H1 (cell line): Measurements from ENCODE around the gene SPACDR. TPM values are rescaled to one million over a fixed set of nuclear protein-coding genes. Genes with fewer than 3 reads are reported as not detected.

ENCODE experiments used
- CTCF ChIA-PET: fragments of 300-600 bp; sonication (Branson Sonifier 250); formaldehyde crosslinking; loops from one replicate; lab custom pipeline; 2021; ENCODE audit not compliant: partially characterized antibody; lab: Charles Lee
- POLR2A ChIA-PET: fragments of 300-600 bp; sonication (Branson Sonifier 250); formaldehyde crosslinking; loops from one replicate; lab custom pipeline; 2021; ENCODE audit warnings: inconsistent platforms; ENCODE audit not compliant: partially characterized antibody; lab: Charles Lee
- DNase-seq, 2 experiments: peaks; one replicate each; pipeline versions ENCODE4 v3.0.0 to v3.0.0-alpha.2; 2010 to 2022; ENCODE audit warnings: low spot score in 2 of 2, low read depth in 1 of 2, mixed read lengths in 1 of 2
- FAIRE-seq: peaks from 2 replicates; lab custom pipeline; 2011; peaks lifted over from hg19 to GRCh38; lab: Jason Lieb, UNC
- H2AFZ ChIP-seq: 2 replicates; pipeline ENCODE4 v1.8.1; 2012; ENCODE audit warnings: low read length, inconsistent platforms
- H2AK5ac ChIP-seq: 2 replicates; pipeline ENCODE4 v1.6.1; 2013; ENCODE audit warnings: low read depth, low read length
- H2BK120ac ChIP-seq: replicated peaks from 2 replicates; pipeline ENCODE3; 2013; ENCODE audit warnings: low read depth, low read length, inconsistent platforms
- H2BK12ac ChIP-seq: 2 replicates; pipeline ENCODE4 v1.6.1; 2013; ENCODE audit warnings: low read depth, low read length
- H2BK15ac ChIP-seq: 2 replicates; pipeline ENCODE4 v1.6.1; 2013; ENCODE audit warnings: low read length
- H2BK20ac ChIP-seq: 2 replicates; pipeline ENCODE4 v1.6.1; 2013; ENCODE audit warnings: low read length
- H2BK5ac ChIP-seq: 2 replicates; pipeline ENCODE4 v1.6.1; 2013; ENCODE audit warnings: low read depth, low read length
- H3K14ac ChIP-seq: 2 replicates; pipeline ENCODE4 v1.6.1; 2013; ENCODE audit warnings: inconsistent platforms; ENCODE audit not compliant: insufficient read length
- H3K18ac ChIP-seq: 2 replicates; pipeline ENCODE4 v1.6.1; 2013; ENCODE audit warnings: low read length; ENCODE audit errors: extremely low read depth
- H3K23ac ChIP-seq: 2 replicates; pipeline ENCODE4 v1.6.1; 2013; ENCODE audit warnings: inconsistent platforms; ENCODE audit not compliant: insufficient read length
- H3K23me2 ChIP-seq: 2 replicates; pipeline ENCODE4 v1.6.1; 2013; ENCODE audit warnings: low read depth, low read length
- H3K27ac ChIP-seq: 2 replicates; pipeline ENCODE4 v1.6.1; 2011; ENCODE audit warnings: low read depth, low read length, inconsistent platforms
- H3K27me3 ChIP-seq, 4 experiments: replicated peaks in 1 of 4; 1 replicate in 1 of 4; 2 replicates in 3 of 4; pipeline versions ENCODE4 v1.6.1 to v1.8.1; 2011 to 2013; ENCODE audit warnings: low read length in 3 of 4, mild to moderate bottlenecking in 3 of 4, inconsistent platforms in 2 of 4, mixed read lengths in 2 of 4, moderate library complexity in 1 of 4; ENCODE audit not compliant: control insufficient read depth in 3 of 4, insufficient read depth in 3 of 4; ENCODE audit errors: extremely low read depth in 1 of 4
- H3K36me3 ChIP-seq, 4 experiments: 2 replicates each; pipeline versions ENCODE4 v1.6.1 to v1.8.1; 2011 to 2013; ENCODE audit warnings: mild to moderate bottlenecking in 4 of 4, low read length in 3 of 4, moderate library complexity in 2 of 4, control low read depth in 1 of 4, inconsistent platforms in 1 of 4; ENCODE audit not compliant: insufficient read depth in 4 of 4, control insufficient read depth in 2 of 4
- H3K4ac ChIP-seq: replicated peaks from 2 replicates; pipeline ENCODE3; 2013; ENCODE audit warnings: low read length, low read depth, mixed read lengths, inconsistent platforms; ENCODE audit not compliant: insufficient read length
- H3K4me1 ChIP-seq, 4 experiments: replicated peaks in 1 of 4; 1 replicate in 1 of 4; 2 replicates in 3 of 4; pipeline versions ENCODE4 v1.6.1 to v1.8.1; 2011 to 2013; ENCODE audit warnings: low read length in 3 of 4, inconsistent platforms in 2 of 4, mixed read lengths in 1 of 4; ENCODE audit not compliant: insufficient read depth in 4 of 4, control insufficient read depth in 3 of 4
- H3K4me2 ChIP-seq, 2 experiments: 2 replicates each; pipeline versions ENCODE4 v1.6.1 to v1.8.1; 2011 to 2013; ENCODE audit warnings: low read depth in 2 of 2, low read length in 2 of 2, control low read depth in 1 of 2, inconsistent platforms in 1 of 2, mild to moderate bottlenecking in 1 of 2; ENCODE audit not compliant: insufficient read depth in 1 of 2
- H3K4me3 ChIP-seq, 4 experiments: fragments of 200-600, 300-600 bp in 1 of 4; sonication (generic), shearing (Covaris generic), sonication (Bioruptor Twin) in 1 of 4; 2 replicates each; pipeline versions ENCODE4 v1.5.1 to v1.8.1; 2011 to 2016; ENCODE audit warnings: low read length in 4 of 4, low read depth in 3 of 4, control low read depth in 2 of 4, inconsistent platforms in 2 of 4, mild to moderate bottlenecking in 2 of 4, mixed read lengths in 1 of 4, moderate library complexity in 1 of 4; ENCODE audit not compliant: insufficient read depth in 2 of 4; ENCODE audit errors: extremely low read depth in 1 of 4
- H3K56ac ChIP-seq: replicated peaks from 2 replicates; pipeline ENCODE3; 2013; ENCODE audit warnings: low read depth, mild to moderate bottlenecking, mixed read lengths, low read length, inconsistent platforms; ENCODE audit not compliant: insufficient read length
- H3K79me1 ChIP-seq: 2 replicates; pipeline ENCODE4 v1.6.1; 2013; ENCODE audit warnings: low read depth, low read length, control low read depth
- H3K79me2 ChIP-seq, 2 experiments: 2 replicates each; pipeline versions ENCODE4 v1.6.1 to v1.8.1; 2012 to 2013; ENCODE audit warnings: low read length in 2 of 2, mild to moderate bottlenecking in 2 of 2, inconsistent platforms in 1 of 2; ENCODE audit not compliant: insufficient read depth in 2 of 2, control insufficient read depth in 1 of 2
- H3K9ac ChIP-seq, 4 experiments: replicated peaks in 1 of 4; 1 replicate in 1 of 4; 2 replicates in 3 of 4; pipeline versions ENCODE4 v1.6.1 to v1.8.1; 2011 to 2013; ENCODE audit warnings: low read depth in 3 of 4, low read length in 3 of 4, control low read depth in 2 of 4, mild to moderate bottlenecking in 2 of 4, moderate library complexity in 2 of 4, inconsistent platforms in 1 of 4; ENCODE audit errors: extremely low read depth in 1 of 4
- H3K9me3 ChIP-seq, 2 experiments: 2 replicates each; pipeline versions ENCODE4 v1.6.1 to v1.8.1; 2012 to 2013; ENCODE audit warnings: mild to moderate bottlenecking in 2 of 2, moderate library complexity in 2 of 2, control low read depth in 1 of 2, inconsistent platforms in 1 of 2, low read depth in 1 of 2, low read length in 1 of 2, mixed read lengths in 1 of 2; ENCODE audit not compliant: insufficient read depth in 2 of 2
- H4K20me1 ChIP-seq, 2 experiments: replicated peaks in 1 of 2; 2 replicates each; pipeline versions ENCODE3 to v1.8.1; 2011 to 2013; ENCODE audit warnings: inconsistent platforms in 2 of 2, low read length in 2 of 2, mild to moderate bottlenecking in 1 of 2; ENCODE audit not compliant: insufficient read depth in 2 of 2, control insufficient read depth in 1 of 2
- H4K5ac ChIP-seq: 2 replicates; pipeline ENCODE4 v1.6.1; 2013; ENCODE audit warnings: low read length, low read depth, mixed read lengths, inconsistent platforms; ENCODE audit not compliant: insufficient read length
- H4K8ac ChIP-seq: 2 replicates; pipeline ENCODE4 v1.8.0; 2013; ENCODE audit warnings: mild to moderate bottlenecking, moderate library complexity, low read length, inconsistent platforms; ENCODE audit not compliant: insufficient read depth; ENCODE audit errors: extremely low read depth
- H4K91ac ChIP-seq: replicated peaks from 2 replicates; pipeline ENCODE3; 2013; ENCODE audit warnings: low read length, mixed read lengths, inconsistent platforms; ENCODE audit not compliant: insufficient read length
- FOSL1 ChIP-seq: IDR thresholded peaks from 2 replicates; pipeline ENCODE4 v1.6.1; 2011; ENCODE audit warnings: mild to moderate bottlenecking, low read depth, low read length, moderate library complexity; ENCODE audit not compliant: insufficient read depth
- HDAC2 ChIP-seq, 2 experiments: fragments of 300-600 bp in 1 of 2; sonication (generic) in 1 of 2; IDR thresholded peaks; 2 replicates each; pipeline ENCODE4 v1.6.1; 2011 to 2012; ENCODE audit warnings: low read depth in 2 of 2, low read length in 2 of 2, mild to moderate bottlenecking in 2 of 2, moderate library complexity in 2 of 2, borderline replicate concordance in 1 of 2, inconsistent platforms in 1 of 2
- HDAC6 ChIP-seq: IDR thresholded peaks from one replicate; pipeline ENCODE4 v1.7.1; 2012; ENCODE audit warnings: low read depth, mild to moderate bottlenecking, inconsistent platforms, low read length, moderate library complexity
- RBBP5 ChIP-seq: IDR thresholded peaks from 2 replicates; pipeline ENCODE4 v1.7.1; 2012; ENCODE audit warnings: low read depth, mild to moderate bottlenecking, inconsistent platforms, low read length, moderate library complexity, borderline replicate concordance
- SIN3A ChIP-seq, 2 experiments: IDR thresholded peaks in 1 of 2; conservative IDR thresholded peaks in 1 of 2; 2 replicates each; pipeline ENCODE4 v1.6.1; 2011 to 2012; ENCODE audit warnings: low read length in 2 of 2, improper control_type of control experiment in 1 of 2, low read depth in 1 of 2, mild to moderate bottlenecking in 1 of 2
- WGBS, 2 experiments: shearing (Covaris generic) in 1 of 2; methylation state at CpG; one replicate each; pipeline versions ENCODE4 v1.1.6 to v1.1.7; 2013 to 2015; ENCODE audit warnings: low lambda C conversion rate in 2 of 2, mixed read lengths in 2 of 2, inconsistent platforms in 1 of 2, low coverage in 1 of 2, missing lambda C conversion rate in 1 of 2; ENCODE audit not compliant: insufficient replicate concordance in 2 of 2, insufficient coverage in 1 of 2, insufficient read length in 1 of 2; ENCODE audit errors: extremely low coverage in 1 of 2, missing lambda C conversion rate in 1 of 2; 5-methylcytosine and 5-hydroxymethylcytosine counted together
- polyA plus RNA-seq, 7 experiments: library from polyadenylated mRNA; depleted of rRNA in 3 of 7; stranded (reverse) in 5 of 7; unstranded in 2 of 7; fragments of >200 nt in 5 of 7; fragments of 200-250 nt in 2 of 7; gene quantifications; 1 replicate in 5 of 7; 2 replicates in 1 of 7; 4 replicates in 1 of 7; pipeline versions ENCODE4 v1.2.1 to v1.2.3, GENCODE V29; 2011 to 2013; ENCODE audit warnings: missing spikeins in 2 of 7, mixed read lengths in 2 of 7
- total RNA-seq: library from RNA; stranded (reverse); fragmentation: NEBNext Ultra II Directional; extraction: Animal tissue kit (Norgen Biotek cat#: 25700); gene quantifications from 2 replicates; pipeline ENCODE4 v1.2.1, GENCODE V29; 2021

SPACDR gene
- total and polyA plus RNA-seq, 2 of the 8 experiments (the other 6 are each of a cell fraction or from before 2014, with no cell fraction given) = 0.26 TPM; not detected in 1

DNA sequence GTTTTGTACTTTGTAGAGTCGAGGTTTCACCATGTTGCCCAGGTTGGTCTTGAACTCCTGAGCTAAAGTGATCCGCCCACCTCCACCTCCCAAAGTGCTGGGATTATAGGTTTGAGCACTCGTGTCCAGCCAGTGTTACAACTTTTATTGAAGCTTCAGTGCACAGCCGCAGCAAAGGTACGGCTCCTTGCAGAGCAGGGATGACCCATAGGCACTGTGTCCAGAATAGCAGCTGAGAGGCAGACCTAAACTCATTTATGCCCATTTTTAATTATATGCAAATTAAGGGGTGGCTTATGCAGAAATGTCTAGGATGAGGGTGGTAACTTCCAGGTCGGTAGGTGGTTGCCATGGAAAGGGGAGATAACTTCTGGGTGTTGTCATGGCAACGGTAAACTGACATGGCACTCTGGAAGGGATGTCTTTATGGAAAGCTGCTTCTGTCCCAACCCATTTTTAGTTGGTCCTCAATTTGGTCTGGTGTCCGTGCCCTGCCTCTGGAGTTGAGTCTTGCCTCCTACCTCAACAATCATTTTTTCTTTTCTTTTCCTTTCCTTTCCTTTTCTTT is 42.4 kb upstream of the SPACDR start:
- no peak overlapping the region for H2BK5ac ChIP-seq
- H3K79me1 ChIP-seq = no peaks in the 10 kb centered on the region
- no peaks in the 10 kb centered on the region for H3K9me3 ChIP-seq
- no peak overlapping the region for H4K8ac ChIP-seq
- no peak overlapping the region for H3K27ac ChIP-seq
- no peak overlapping the region for H3K56ac ChIP-seq
- H3K23me2 ChIP-seq = no peaks in the 10 kb centered on the region
- no peak overlapping the region for H3K18ac ChIP-seq
- H3K36me3 ChIP-seq = no peaks in the 10 kb centered on the region
- H3K14ac ChIP-seq = no peak overlapping the region
- DNase-seq (no peak), FAIRE-seq (no peak)
- no peak overlapping the region for H4K91ac ChIP-seq
- H2BK20ac ChIP-seq = no peak overlapping the region
- WGBS, 2 experiments = 72% methylated on average over 8 of the region's 8 CpGs; no CpG with 5 or more reads in 1 of the 2 experiments
- H2BK120ac ChIP-seq = no peak overlapping the region
- no peaks in the 10 kb centered on the region for H4K20me1 ChIP-seq
- H3K4me2 ChIP-seq = no peak overlapping the region
- H3K9ac ChIP-seq = no peak overlapping the region
- H3K79me2 ChIP-seq = no peaks in the 10 kb centered on the region
- H2AFZ ChIP-seq = no peak overlapping the region
- H2BK15ac ChIP-seq = no peak overlapping the region
- H3K4me1 ChIP-seq = no peaks in the 10 kb centered on the region
- ChIA-PET POLR2A (interaction anchor here (0.5 to 0.7 kb wide), 2 partner anchors 62 to 346 kb away, joined by 3 read pairs; no protein-coding TSS in a partner anchor), CTCF (interaction anchor here (1.4 to 1.9 kb wide), 4 partner anchors 11 to 57 kb away, joined by 4 to 8 read pairs (median 6); no protein-coding TSS in a partner anchor)
- no peak for TF ChIP-seq FOSL1
- TF ChIP-seq HDAC6 = no peak
- no peak for TF ChIP-seq RBBP5
- no peak for TF ChIP-seq HDAC2 (IDR thresholded peaks at IDR 0.05; ENCODE audit: borderline replicate concordance in 1 of 2, low read depth in 2 of 2, low read length in 2 of 2)
- TF ChIP-seq SIN3A (conservative IDR thresholded peaks at IDR 0.05 in 1 of 2, IDR thresholded peaks at IDR 0.05 in 1 of 2; ENCODE audit: low read depth in 1 of 2, low read length in 2 of 2) = 0 out of 4 replicates have a peak, but pooled peaks of 1 of the 2 experiments have one; percentile 56
- H3K27me3 ChIP-seq = no peaks in the 10 kb centered on the region; a peak in 1 of 7 replicates
- no peak overlapping the region for H2AK5ac ChIP-seq
- H3K4ac ChIP-seq = no peak overlapping the region
- H3K23ac ChIP-seq = no peak overlapping the region
- no peak overlapping the region for H3K4me3 ChIP-seq
- no peak overlapping the region for H4K5ac ChIP-seq
- H2BK12ac ChIP-seq = no peak overlapping the region
